Measurements from ENCODE around the gene CDH23.

DNA sequence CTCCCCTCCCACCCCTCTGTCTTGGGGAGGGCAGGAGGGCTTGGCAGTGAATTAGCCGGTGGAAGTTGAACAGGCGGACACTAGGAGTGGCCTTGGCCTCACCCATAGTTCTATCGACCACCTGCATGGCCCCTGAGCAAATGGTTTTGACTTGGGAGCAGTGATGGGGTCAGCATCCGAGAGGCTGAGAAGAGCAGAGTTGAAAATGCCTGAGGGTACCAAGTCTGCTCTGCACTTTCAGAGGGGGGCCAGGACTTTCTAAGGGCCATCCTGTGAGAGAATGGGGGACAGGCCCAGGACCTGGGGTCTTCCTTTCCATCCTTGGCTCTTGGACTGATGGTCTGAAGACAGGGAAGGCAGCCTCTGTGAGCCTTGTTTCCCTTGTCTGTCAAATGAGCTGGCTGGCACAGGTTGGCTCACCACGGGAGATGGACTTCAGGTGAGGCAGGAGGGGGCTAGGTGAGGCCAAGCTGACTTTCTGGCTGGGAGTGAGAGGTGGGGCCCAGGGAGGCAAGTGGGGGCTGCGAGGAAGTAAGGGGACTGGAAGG, 29.4 kb downstream of the CDH23 start:
- TF ChIP-seq POLR2A (IDR thresholded peaks at IDR 0.05): no peak
- TF ChIP-seq, protein P1, sequence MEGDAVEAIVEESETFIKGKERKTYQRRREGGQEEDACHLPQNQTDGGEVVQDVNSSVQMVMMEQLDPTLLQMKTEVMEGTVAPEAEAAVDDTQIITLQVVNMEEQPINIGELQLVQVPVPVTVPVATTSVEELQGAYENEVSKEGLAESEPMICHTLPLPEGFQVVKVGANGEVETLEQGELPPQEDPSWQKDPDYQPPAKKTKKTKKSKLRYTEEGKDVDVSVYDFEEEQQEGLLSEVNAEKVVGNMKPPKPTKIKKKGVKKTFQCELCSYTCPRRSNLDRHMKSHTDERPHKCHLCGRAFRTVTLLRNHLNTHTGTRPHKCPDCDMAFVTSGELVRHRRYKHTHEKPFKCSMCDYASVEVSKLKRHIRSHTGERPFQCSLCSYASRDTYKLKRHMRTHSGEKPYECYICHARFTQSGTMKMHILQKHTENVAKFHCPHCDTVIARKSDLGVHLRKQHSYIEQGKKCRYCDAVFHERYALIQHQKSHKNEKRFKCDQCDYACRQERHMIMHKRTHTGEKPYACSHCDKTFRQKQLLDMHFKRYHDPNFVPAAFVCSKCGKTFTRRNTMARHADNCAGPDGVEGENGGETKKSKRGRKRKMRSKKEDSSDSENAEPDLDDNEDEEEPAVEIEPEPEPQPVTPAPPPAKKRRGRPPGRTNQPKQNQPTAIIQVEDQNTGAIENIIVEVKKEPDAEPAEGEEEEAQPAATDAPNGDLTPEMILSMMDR (IDR thresholded peaks at IDR 0.05): no peak

Measured in vagina (tissue), 2 donors.